ENCODE results near the gene MED27. TPM values are rescaled to one million over a fixed set of nuclear protein-coding genes. Genes with fewer than 3 reads are reported as not detected.

Gene MED27
- total and polyA plus RNA-seq, 2 experiments from 2014 or later = 17.2 to 32.1 TPM

GRCh38 chr9:131999692-132000551, 79.7 kb downstream of the MED27 start:
- Histone ChIP-seq H3K9me2 (replicated peaks; ENCODE audit: insufficient read depth) (no peaks in the 10 kb centered on the region), H2AFZ (no peak overlapping the region), H3K4me2 (no peak overlapping the region), H3K36me3 (replicated peaks; ENCODE audit: insufficient read depth, low read depth) (no peaks in the 10 kb centered on the region), H3K79me2 (peaks cover 4% of the 10 kb centered on the region), H3K27me3 (no peaks in the 10 kb centered on the region), H3K4me1 (ENCODE audit: insufficient read depth) (no peaks in the 10 kb centered on the region), H3K27ac (no peak overlapping the region), H4K20me1 (ENCODE audit: insufficient read depth, poor library complexity, severe bottlenecking) (no peaks in the 10 kb centered on the region), H3K9me3 (ENCODE audit: low read depth) (no peaks in the 10 kb centered on the region), H3K4me3 (no peak overlapping the region)
- TF ChIP-seq, protein P1, sequence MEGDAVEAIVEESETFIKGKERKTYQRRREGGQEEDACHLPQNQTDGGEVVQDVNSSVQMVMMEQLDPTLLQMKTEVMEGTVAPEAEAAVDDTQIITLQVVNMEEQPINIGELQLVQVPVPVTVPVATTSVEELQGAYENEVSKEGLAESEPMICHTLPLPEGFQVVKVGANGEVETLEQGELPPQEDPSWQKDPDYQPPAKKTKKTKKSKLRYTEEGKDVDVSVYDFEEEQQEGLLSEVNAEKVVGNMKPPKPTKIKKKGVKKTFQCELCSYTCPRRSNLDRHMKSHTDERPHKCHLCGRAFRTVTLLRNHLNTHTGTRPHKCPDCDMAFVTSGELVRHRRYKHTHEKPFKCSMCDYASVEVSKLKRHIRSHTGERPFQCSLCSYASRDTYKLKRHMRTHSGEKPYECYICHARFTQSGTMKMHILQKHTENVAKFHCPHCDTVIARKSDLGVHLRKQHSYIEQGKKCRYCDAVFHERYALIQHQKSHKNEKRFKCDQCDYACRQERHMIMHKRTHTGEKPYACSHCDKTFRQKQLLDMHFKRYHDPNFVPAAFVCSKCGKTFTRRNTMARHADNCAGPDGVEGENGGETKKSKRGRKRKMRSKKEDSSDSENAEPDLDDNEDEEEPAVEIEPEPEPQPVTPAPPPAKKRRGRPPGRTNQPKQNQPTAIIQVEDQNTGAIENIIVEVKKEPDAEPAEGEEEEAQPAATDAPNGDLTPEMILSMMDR (IDR thresholded peaks at IDR 0.05; ENCODE audit: poor library complexity) = no peak
- no peak for TF ChIP-seq EZH2phosphoT487 (IDR thresholded peaks at IDR 0.05; ENCODE audit: low read depth, severe bottlenecking, unreplicated experiment)
- no peak for TF ChIP-seq EZH2 (IDR thresholded peaks at IDR 0.05; ENCODE audit: borderline replicate concordance)
- no peak for DNase-seq (ENCODE audit: low spot score)
- WGBS (ENCODE audit: low lambda C conversion rate, missing lambda C conversion rate) = 93% methylated on average over 4 of the region's 4 CpGs

GRCh38 chr9:131997779-131998178, 81.9 kb downstream of the MED27 start:
- no peaks in the 10 kb centered on the region for H3K79me2 ChIP-seq
- no peak overlapping the region for H2AFZ ChIP-seq
- no peaks in the 10 kb centered on the region for H4K20me1 ChIP-seq (ENCODE audit: insufficient read depth, poor library complexity, severe bottlenecking)
- no peaks in the 10 kb centered on the region for H3K27me3 ChIP-seq
- no peaks in the 10 kb centered on the region for H3K9me2 ChIP-seq (replicated peaks; ENCODE audit: insufficient read depth)
- no peaks in the 10 kb centered on the region for H3K9me3 ChIP-seq (ENCODE audit: low read depth)
- H3K4me1 ChIP-seq (ENCODE audit: insufficient read depth) = no peaks in the 10 kb centered on the region
- no peak overlapping the region for H3K4me2 ChIP-seq
- WGBS (ENCODE audit: low lambda C conversion rate, missing lambda C conversion rate) = 89% methylated on average over 7 of the region's 7 CpGs
- H3K27ac ChIP-seq = no peak overlapping the region
- no peak for DNase-seq (ENCODE audit: low spot score)
- H3K4me3 ChIP-seq = no peak overlapping the region
- TF ChIP-seq EZH2 (IDR thresholded peaks at IDR 0.05; ENCODE audit: borderline replicate concordance) (no peak), EZH2phosphoT487 (IDR thresholded peaks at IDR 0.05; ENCODE audit: low read depth, severe bottlenecking, unreplicated experiment) (no peak)
- TF ChIP-seq, protein P1 (IDR thresholded peaks at IDR 0.05; ENCODE audit: poor library complexity) = no peak
- no peaks in the 10 kb centered on the region for H3K36me3 ChIP-seq (replicated peaks; ENCODE audit: insufficient read depth, low read depth)

GRCh38 chr9:131997076-131997475, 82.6 kb downstream of the MED27 start:
- Histone ChIP-seq H2AFZ (no peak overlapping the region), H3K79me2 (no peaks in the 10 kb centered on the region), H3K9me2 (replicated peaks; ENCODE audit: insufficient read depth) (no peaks in the 10 kb centered on the region), H3K9me3 (ENCODE audit: low read depth) (no peaks in the 10 kb centered on the region), H3K4me2 (no peak overlapping the region), H3K27ac (no peak overlapping the region), H3K4me3 (no peak overlapping the region), H3K36me3 (replicated peaks; ENCODE audit: insufficient read depth, low read depth) (no peaks in the 10 kb centered on the region), H3K4me1 (ENCODE audit: insufficient read depth) (no peaks in the 10 kb centered on the region), H3K27me3 (no peaks in the 10 kb centered on the region), H4K20me1 (ENCODE audit: insufficient read depth, poor library complexity, severe bottlenecking) (no peaks in the 10 kb centered on the region)
- 93% methylated on average over 6 of the region's 6 CpGs for WGBS (ENCODE audit: low lambda C conversion rate, missing lambda C conversion rate)
- no peak for DNase-seq (ENCODE audit: low spot score)
- TF ChIP-seq, protein P1 (IDR thresholded peaks at IDR 0.05; ENCODE audit: poor library complexity) = no peak
- TF ChIP-seq EZH2 (IDR thresholded peaks at IDR 0.05; ENCODE audit: borderline replicate concordance) (no peak), EZH2phosphoT487 (IDR thresholded peaks at IDR 0.05; ENCODE audit: low read depth, severe bottlenecking, unreplicated experiment) (no peak)

Data from hepatocyte (in vitro differentiated cells).